Keratinocyte (primary cell): ENCODE measurements around the gene TRPM3. TPM values are rescaled to one million over a fixed set of nuclear protein-coding genes. Genes with fewer than 3 reads are reported as not detected.

Source experiments
- DNase-seq: peaks from one replicate; pipeline ENCODE4 v3.0.0-alpha.2; 2011; ENCODE audit warnings: low read depth, missing footprints, low spot score
- FAIRE-seq: peaks from 2 replicates; lab custom pipeline; 2011; peaks lifted over from hg19 to GRCh38; lab: Jason Lieb, UNC
- H2AFZ ChIP-seq: 2 replicates; pipeline ENCODE4 v1.6.0; 2012; ENCODE audit warnings: low read length, control low read depth, inconsistent platforms; ENCODE audit not compliant: control insufficient read depth
- H3K27ac ChIP-seq: 2 replicates; pipeline ENCODE4 v1.5.1; 2011; ENCODE audit warnings: low read length; ENCODE audit not compliant: control insufficient read depth, insufficient read depth
- H3K27me3 ChIP-seq: 3 replicates; pipeline ENCODE4 v1.6.0; 2011; ENCODE audit warnings: low read length; ENCODE audit not compliant: control insufficient read depth, insufficient read depth; ENCODE audit errors: extremely low read depth
- H3K36me3 ChIP-seq, 2 experiments: 2 replicates in 1 of 2; 3 replicates in 1 of 2; pipeline ENCODE4 v1.5.1; 2011; ENCODE audit warnings: low read length in 2 of 2, mild to moderate bottlenecking in 1 of 2; ENCODE audit not compliant: control insufficient read depth in 2 of 2, insufficient read depth in 2 of 2; ENCODE audit errors: extremely low read depth in 1 of 2
- H3K4me1 ChIP-seq: 3 replicates; pipeline ENCODE4 v1.5.1; 2011; ENCODE audit warnings: low read length; ENCODE audit not compliant: control insufficient read depth, insufficient read depth; ENCODE audit errors: extremely low read depth
- H3K4me2 ChIP-seq: 3 replicates; pipeline ENCODE4 v1.6.0; 2011; ENCODE audit warnings: low read depth, low read length; ENCODE audit not compliant: control insufficient read depth, insufficient read depth; ENCODE audit errors: extremely low read depth
- H3K4me3 ChIP-seq, 3 experiments: fragments of 200-600 bp in 1 of 3; sonication (generic) in 1 of 3; 2 replicates in 2 of 3; 3 replicates in 1 of 3; pipeline ENCODE4 v1.5.1; 2011 to 2016; ENCODE audit warnings: low read length in 3 of 3, mild to moderate bottlenecking in 3 of 3, control low read depth in 2 of 3, inconsistent platforms in 1 of 3, low read depth in 1 of 3, mixed read lengths in 1 of 3, mixed run types in 1 of 3, moderate library complexity in 1 of 3; ENCODE audit not compliant: control insufficient read depth in 2 of 3, insufficient read depth in 2 of 3; ENCODE audit errors: extremely low read depth in 1 of 3
- H3K79me2 ChIP-seq: 2 replicates; pipeline ENCODE4 v1.6.0; 2012; ENCODE audit warnings: low read length; ENCODE audit not compliant: control insufficient read depth, insufficient read depth
- H3K9ac ChIP-seq: 3 replicates; pipeline ENCODE4 v1.6.0; 2011; ENCODE audit warnings: low read length; ENCODE audit not compliant: control insufficient read depth, insufficient read depth; ENCODE audit errors: extremely low read depth
- H3K9me1 ChIP-seq: 3 replicates; pipeline ENCODE4 v1.6.0; 2011; ENCODE audit warnings: low read length; ENCODE audit not compliant: control insufficient read depth, insufficient read depth; ENCODE audit errors: extremely low read depth
- H3K9me3 ChIP-seq: 2 replicates; pipeline ENCODE4 v1.5.1; 2012; ENCODE audit warnings: low read depth, low read length; ENCODE audit not compliant: control insufficient read depth
- H4K20me1 ChIP-seq: 3 replicates; pipeline ENCODE4 v1.6.0; 2011; ENCODE audit warnings: low read length; ENCODE audit not compliant: control insufficient read depth, insufficient read depth; ENCODE audit errors: extremely low read depth
- EZH2 ChIP-seq: IDR thresholded peaks from one replicate; pipeline ENCODE4 v1.6.1; 2012; ENCODE audit warnings: inconsistent platforms, mild to moderate bottlenecking, low read length, moderate library complexity
- dilution Hi-C: fragments of 300-500 bp; cut with MboI; formaldehyde crosslinking; loops from one replicate; pipeline ENCODE4 v1.7.0; 2020; ENCODE audit warnings: low sequenced_read_pairs; ENCODE audit not compliant: extremely low pct_ligation_motif_present
- polyA plus RNA-seq, 5 experiments: library from polyadenylated mRNA; depleted of rRNA in 3 of 5; stranded (reverse) in 3 of 5; stranded (forward) in 1 of 5; unstranded in 1 of 5; fragments of >200 nt; gene quantifications; 1 replicate in 1 of 5; 2 replicates in 3 of 5; 3 replicates in 1 of 5; pipeline versions ENCODE4 v1.2.1 to v1.2.3, GENCODE V29; 2011 to 2012; ENCODE audit warnings: missing spikeins in 2 of 5, low read depth in 1 of 5, low replicate concordance in 1 of 5
- TF ChIP-seq, protein P1 (sequence below), 3 experiments: IDR thresholded peaks in 1 of 3; conservative IDR thresholded peaks in 1 of 3; optimal IDR thresholded peaks in 1 of 3; 2 replicates in 2 of 3; 3 replicates in 1 of 3; pipeline versions ENCODE3 to v1.5.1; 2011; ENCODE audit warnings: low read length in 3 of 3, mild to moderate bottlenecking in 3 of 3, moderate library complexity in 2 of 3, control low read depth in 1 of 3, inconsistent platforms in 1 of 3; ENCODE audit not compliant: insufficient read depth in 2 of 3; ENCODE audit errors: extremely low read depth in 1 of 3

The TRPM3 gene
- polyA plus RNA-seq, 1 donor (not counting 4 experiments of a cell fraction or from before 2014, with no cell fraction given), result 0.03 TPM

DNA sequence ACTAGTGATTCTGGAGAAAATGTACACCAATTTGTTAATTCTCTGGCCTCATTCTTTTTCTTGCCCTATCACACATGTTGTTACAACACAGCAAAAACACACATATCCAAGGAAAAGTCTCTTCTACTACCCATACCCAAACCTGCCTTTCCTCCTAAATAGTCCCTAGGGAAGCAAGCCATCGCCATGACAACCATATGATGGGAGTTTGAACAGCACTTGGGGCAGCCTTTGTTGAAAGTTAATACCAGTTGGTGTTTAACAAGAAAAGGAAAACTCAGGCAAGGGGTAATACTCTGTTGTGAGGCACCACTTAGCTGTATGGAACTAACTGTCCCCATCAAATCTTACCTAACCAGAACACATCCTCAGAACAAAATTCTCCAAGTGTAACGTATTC is 1.7 kb downstream of the TRPM3 start:
- Histone ChIP-seq H3K9me1 (no peaks in the 10 kb centered on the region), H3K36me3 (no peaks in the 10 kb centered on the region), H3K4me1 (no peaks in the 10 kb centered on the region), H3K79me2 (no peaks in the 10 kb centered on the region), H3K9me3 (no peaks in the 10 kb centered on the region), H3K27me3 (peaks cover 15% of the 10 kb centered on the region), H4K20me1 (no peaks in the 10 kb centered on the region), H3K9ac (no peak overlapping the region), H3K27ac (no peak overlapping the region), H3K4me3 (no peak overlapping the region), H2AFZ (no peak overlapping the region), H3K4me2 (no peak overlapping the region)
- no peak for DNase-seq
- dilution Hi-C loops, result no loop called here
- no peak for FAIRE-seq
- TF ChIP-seq EZH2, result no peak
- TF ChIP-seq, protein P1, sequence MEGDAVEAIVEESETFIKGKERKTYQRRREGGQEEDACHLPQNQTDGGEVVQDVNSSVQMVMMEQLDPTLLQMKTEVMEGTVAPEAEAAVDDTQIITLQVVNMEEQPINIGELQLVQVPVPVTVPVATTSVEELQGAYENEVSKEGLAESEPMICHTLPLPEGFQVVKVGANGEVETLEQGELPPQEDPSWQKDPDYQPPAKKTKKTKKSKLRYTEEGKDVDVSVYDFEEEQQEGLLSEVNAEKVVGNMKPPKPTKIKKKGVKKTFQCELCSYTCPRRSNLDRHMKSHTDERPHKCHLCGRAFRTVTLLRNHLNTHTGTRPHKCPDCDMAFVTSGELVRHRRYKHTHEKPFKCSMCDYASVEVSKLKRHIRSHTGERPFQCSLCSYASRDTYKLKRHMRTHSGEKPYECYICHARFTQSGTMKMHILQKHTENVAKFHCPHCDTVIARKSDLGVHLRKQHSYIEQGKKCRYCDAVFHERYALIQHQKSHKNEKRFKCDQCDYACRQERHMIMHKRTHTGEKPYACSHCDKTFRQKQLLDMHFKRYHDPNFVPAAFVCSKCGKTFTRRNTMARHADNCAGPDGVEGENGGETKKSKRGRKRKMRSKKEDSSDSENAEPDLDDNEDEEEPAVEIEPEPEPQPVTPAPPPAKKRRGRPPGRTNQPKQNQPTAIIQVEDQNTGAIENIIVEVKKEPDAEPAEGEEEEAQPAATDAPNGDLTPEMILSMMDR (optimal IDR thresholded peaks at IDR 0.05 in 1 of 3, IDR thresholded peaks at IDR 0.05 in 1 of 3, conservative IDR thresholded peaks at IDR 0.05 in 1 of 3; ENCODE audit: extremely low read depth in 1 of 3, insufficient read depth in 2 of 3, low read length in 3 of 3), result no peak

DNA sequence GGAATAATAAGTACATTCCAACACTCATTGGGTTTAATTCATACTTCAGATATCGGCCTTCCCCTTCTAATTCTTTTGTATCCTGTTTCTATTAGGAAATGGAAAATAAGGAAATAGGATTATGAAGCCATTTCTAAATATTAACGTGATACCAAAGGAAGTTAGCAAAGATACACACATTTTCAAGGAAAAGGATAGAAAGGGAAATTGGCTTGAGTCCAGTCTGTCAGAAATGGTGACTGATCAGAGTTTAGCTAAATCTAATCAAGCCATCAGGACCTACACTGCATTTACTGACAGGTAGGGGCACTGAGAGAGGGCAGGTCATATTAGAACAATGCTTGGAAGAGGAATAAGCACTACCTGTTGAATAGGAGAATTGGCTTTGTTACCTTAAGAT is 3.1 kb downstream of the TRPM3 start:
- H3K27me3 ChIP-seq, result peaks cover 15% of the 10 kb centered on the region
- H3K9ac ChIP-seq, result no peak overlapping the region
- H3K36me3 ChIP-seq, result no peaks in the 10 kb centered on the region
- H3K79me2 ChIP-seq, result no peaks in the 10 kb centered on the region
- H3K9me3 ChIP-seq, result no peaks in the 10 kb centered on the region
- dilution Hi-C loops, result no loop called here
- H2AFZ ChIP-seq, result no peak overlapping the region
- no peaks in the 10 kb centered on the region for H3K9me1 ChIP-seq
- no peaks in the 10 kb centered on the region for H4K20me1 ChIP-seq
- no peak for TF ChIP-seq EZH2
- TF ChIP-seq, protein P1 (optimal IDR thresholded peaks at IDR 0.05 in 1 of 3, IDR thresholded peaks at IDR 0.05 in 1 of 3, conservative IDR thresholded peaks at IDR 0.05 in 1 of 3; ENCODE audit: extremely low read depth in 1 of 3, insufficient read depth in 2 of 3, low read length in 3 of 3), result no peak
- H3K4me2 ChIP-seq, result no peak overlapping the region
- DNase-seq (no peak), FAIRE-seq (no peak)
- H3K27ac ChIP-seq, result no peak overlapping the region
- no peak overlapping the region for H3K4me3 ChIP-seq
- no peaks in the 10 kb centered on the region for H3K4me1 ChIP-seq
